Peyer's patch (tissue), 4 donors: Measurements from ENCODE around the gene ZNF638.

Experiments
- CTCF ChIP-seq, 6 experiments: fragments of 450-650 bp in 4 of 6; fragments of 200-600 bp in 2 of 6; sonication (generic) in 1 of 6; IDR thresholded peaks; one replicate each; pipeline ENCODE4 v1.5.1; 2017 to 2019; ENCODE audit warnings: antibody characterized with exemption in 6 of 6, mild to moderate bottlenecking in 3 of 6, moderate library complexity in 1 of 6
- POLR2A ChIP-seq, 2 donors: fragments of 450-650 bp; IDR thresholded peaks; one replicate each; pipeline ENCODE4 v1.5.1; 2017; ENCODE audit warnings: antibody characterized with exemption in 2 of 2, mild to moderate bottlenecking in 2 of 2, moderate library complexity in 2 of 2

- TF ChIP-seq CTCF (IDR thresholded peaks at IDR 0.05) (no peak), POLR2A (IDR thresholded peaks at IDR 0.05) (no peak)
Measured at GRCh38 chr2:71281950-71282349, 49.6 kb upstream of the ZNF638 start.
